Thoracic aorta (tissue), 2 donors: ENCODE results near the gene PARN. TPM values are rescaled to one million over a fixed set of nuclear protein-coding genes. Genes with fewer than 3 reads are reported as not detected.
"Not testable (repeated sequence)": the region's sequence is repeated elsewhere in the genome, so short reads cannot be mapped to it uniquely, and the experiment has no call there.

Source experiments
- ATAC-seq: fragments of 150-250 bp; one replicate; pipeline ENCODE4 v1.8.0; 2017; ENCODE audit warnings: low read depth; ENCODE audit not compliant: insufficient number of reproducible peaks, low FRiP score
- DNase-seq: peaks from one replicate; pipeline ENCODE4 v3.0.0-alpha.2; 2020; ENCODE audit warnings: low spot score
- H3K27ac ChIP-seq, 2 donors: fragments of 200-600 bp; sonication (generic); 1 replicate in 1 of 2; 2 replicates in 1 of 2; pipeline ENCODE4 v1.5.1; 2016; ENCODE audit warnings: mild to moderate bottlenecking in 2 of 2, moderate library complexity in 2 of 2
- H3K27me3 ChIP-seq: fragments of 200-600 bp; sonication (generic); replicated peaks from 2 replicates; pipeline ENCODE4 v1.6.0; 2016; ENCODE audit warnings: mild to moderate bottlenecking; ENCODE audit not compliant: insufficient read depth
- H3K36me3 ChIP-seq: fragments of 200-600 bp; sonication (generic); one replicate; pipeline ENCODE4 v1.5.1; 2016
- H3K4me1 ChIP-seq, 2 donors: fragments of 200-600 bp; sonication (generic); 1 replicate in 1 of 2; 2 replicates in 1 of 2; pipeline versions ENCODE4 v1.5.1 to v1.6.0; 2016; ENCODE audit warnings: low read depth in 2 of 2, mild to moderate bottlenecking in 1 of 2; ENCODE audit not compliant: control insufficient read depth in 1 of 2
- H3K4me3 ChIP-seq: fragments of 200-600 bp; sonication (generic); 2 replicates; pipeline ENCODE4 v1.5.1; 2016; ENCODE audit warnings: mild to moderate bottlenecking
- H3K9me3 ChIP-seq: fragments of 200-600 bp; sonication (generic); 2 replicates; pipeline ENCODE4 v1.5.1; 2016
- total RNA-seq, 2 donors: library from RNA; depleted of rRNA; stranded (reverse); fragments of >200 nt; gene quantifications; one replicate each; pipeline versions ENCODE4 v1.1.0 to v1.2.3, GENCODE V29; 2016
- TF ChIP-seq, protein P1 (sequence below): fragments of 200-600 bp; sonication (generic); IDR thresholded peaks from one replicate; pipeline ENCODE4 v1.5.1; 2019; ENCODE audit warnings: antibody characterized with exemption

The PARN gene
- total RNA-seq, 2 donors from 2014 or later: 51.0 to 66.7 TPM

DNA sequence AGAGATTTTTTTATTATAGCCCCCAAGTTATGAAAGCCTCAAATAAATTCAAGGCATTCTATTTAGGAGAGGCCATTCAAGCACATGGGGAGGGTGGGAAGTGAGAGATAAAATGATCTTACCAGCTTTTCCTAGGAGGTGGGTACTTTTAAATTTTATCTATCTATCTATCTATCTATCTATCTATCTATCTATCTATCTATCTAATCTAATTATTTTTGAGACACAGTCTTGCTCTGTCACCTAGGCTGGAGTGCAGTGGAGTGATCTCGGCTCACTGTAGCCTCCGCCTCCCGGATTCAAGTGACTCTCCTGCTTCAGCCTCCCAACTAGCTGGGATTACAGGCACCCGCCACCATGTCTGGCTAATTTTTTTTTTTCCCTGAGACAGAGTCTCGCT lies 182.3 kb downstream of the PARN start:
- no peak for ATAC-seq
- H3K36me3 ChIP-seq: peaks cover 2% of the 10 kb centered on the region
- no peaks in the 10 kb centered on the region for H3K27me3 ChIP-seq
- DNase-seq: no peak
- TF ChIP-seq, protein P1, sequence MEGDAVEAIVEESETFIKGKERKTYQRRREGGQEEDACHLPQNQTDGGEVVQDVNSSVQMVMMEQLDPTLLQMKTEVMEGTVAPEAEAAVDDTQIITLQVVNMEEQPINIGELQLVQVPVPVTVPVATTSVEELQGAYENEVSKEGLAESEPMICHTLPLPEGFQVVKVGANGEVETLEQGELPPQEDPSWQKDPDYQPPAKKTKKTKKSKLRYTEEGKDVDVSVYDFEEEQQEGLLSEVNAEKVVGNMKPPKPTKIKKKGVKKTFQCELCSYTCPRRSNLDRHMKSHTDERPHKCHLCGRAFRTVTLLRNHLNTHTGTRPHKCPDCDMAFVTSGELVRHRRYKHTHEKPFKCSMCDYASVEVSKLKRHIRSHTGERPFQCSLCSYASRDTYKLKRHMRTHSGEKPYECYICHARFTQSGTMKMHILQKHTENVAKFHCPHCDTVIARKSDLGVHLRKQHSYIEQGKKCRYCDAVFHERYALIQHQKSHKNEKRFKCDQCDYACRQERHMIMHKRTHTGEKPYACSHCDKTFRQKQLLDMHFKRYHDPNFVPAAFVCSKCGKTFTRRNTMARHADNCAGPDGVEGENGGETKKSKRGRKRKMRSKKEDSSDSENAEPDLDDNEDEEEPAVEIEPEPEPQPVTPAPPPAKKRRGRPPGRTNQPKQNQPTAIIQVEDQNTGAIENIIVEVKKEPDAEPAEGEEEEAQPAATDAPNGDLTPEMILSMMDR: no peak
- H3K27ac ChIP-seq: no peak overlapping the region
- no peaks in the 10 kb centered on the region for H3K9me3 ChIP-seq
- H3K4me3 ChIP-seq: no peak overlapping the region
- H3K4me1 ChIP-seq: no peaks in the 10 kb centered on the region

DNA sequence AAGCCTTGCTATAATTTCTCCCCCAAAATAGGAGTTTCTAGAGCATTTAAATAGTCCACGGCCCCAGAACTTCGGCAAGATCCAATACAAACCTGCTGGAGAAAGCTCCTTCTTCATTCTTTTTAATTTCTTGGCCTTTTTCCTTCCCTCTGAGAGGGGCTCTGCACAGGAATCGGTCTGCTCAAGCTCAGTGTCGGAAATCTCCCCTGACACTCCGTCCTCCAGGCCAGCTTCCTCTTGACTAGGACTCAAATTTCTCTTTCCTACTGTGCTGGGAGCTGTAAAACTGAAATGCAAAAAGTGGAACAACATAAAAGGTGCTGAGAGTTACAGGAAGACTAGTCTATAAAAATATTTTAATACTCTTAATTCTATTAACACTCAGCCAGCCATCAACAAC lies 183.3 kb downstream of the PARN start:
- H3K4me1 ChIP-seq: no peaks in the 10 kb centered on the region
- H3K4me3 ChIP-seq: no peak overlapping the region
- TF ChIP-seq, protein P1: no peak
- H3K27me3 ChIP-seq: no peaks in the 10 kb centered on the region
- peaks cover 2% of the 10 kb centered on the region for H3K36me3 ChIP-seq
- no peak for DNase-seq
- no peak overlapping the region for H3K27ac ChIP-seq
- H3K9me3 ChIP-seq: no peaks in the 10 kb centered on the region
- ATAC-seq: no peak

DNA sequence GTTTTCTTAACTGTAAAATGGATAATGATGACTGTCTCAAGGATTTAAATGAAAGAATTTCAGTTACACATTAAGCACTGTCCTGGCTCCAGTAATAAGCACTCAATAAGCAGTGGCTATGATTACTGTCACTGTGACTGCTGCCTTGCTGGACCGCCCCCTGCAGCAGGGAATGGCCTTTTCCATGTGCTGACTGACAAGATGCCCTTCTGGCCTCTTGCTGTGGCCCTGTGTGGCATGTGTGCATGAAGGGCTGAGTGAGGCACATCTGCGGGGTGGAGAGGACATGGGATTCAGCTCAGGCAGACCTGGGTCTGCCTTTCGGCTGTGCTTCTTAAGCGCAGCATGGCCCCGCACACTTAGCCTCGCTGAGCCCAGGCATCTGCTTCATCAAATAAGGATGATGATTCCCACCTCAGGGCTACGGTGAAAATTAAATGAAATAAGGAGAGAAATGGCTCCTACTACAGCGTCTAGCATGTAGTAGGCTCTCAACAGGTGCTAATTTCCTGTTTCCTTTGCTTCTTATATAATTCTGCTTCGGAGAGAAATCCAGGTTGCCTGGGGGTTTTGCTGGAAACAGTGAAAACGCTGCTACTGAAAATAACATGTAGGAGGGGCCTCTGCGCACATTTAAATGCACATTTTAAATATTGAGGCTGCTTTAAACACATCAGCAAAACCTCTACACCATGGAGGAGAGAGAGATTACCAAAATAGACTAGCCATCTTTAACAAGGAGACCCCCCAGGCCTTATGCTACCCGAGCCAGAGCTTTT lies 183.9 kb downstream of the PARN start:
- no peak overlapping the region for H3K4me3 ChIP-seq
- no peaks in the 10 kb centered on the region for H3K27me3 ChIP-seq
- no peak overlapping the region for H3K27ac ChIP-seq
- TF ChIP-seq, protein P1: no peak
- ATAC-seq (no peak), DNase-seq (no peak)
- no peaks in the 10 kb centered on the region for H3K9me3 ChIP-seq
- H3K36me3 ChIP-seq: peaks cover 2% of the 10 kb centered on the region
- H3K4me1 ChIP-seq: no peaks in the 10 kb centered on the region

DNA sequence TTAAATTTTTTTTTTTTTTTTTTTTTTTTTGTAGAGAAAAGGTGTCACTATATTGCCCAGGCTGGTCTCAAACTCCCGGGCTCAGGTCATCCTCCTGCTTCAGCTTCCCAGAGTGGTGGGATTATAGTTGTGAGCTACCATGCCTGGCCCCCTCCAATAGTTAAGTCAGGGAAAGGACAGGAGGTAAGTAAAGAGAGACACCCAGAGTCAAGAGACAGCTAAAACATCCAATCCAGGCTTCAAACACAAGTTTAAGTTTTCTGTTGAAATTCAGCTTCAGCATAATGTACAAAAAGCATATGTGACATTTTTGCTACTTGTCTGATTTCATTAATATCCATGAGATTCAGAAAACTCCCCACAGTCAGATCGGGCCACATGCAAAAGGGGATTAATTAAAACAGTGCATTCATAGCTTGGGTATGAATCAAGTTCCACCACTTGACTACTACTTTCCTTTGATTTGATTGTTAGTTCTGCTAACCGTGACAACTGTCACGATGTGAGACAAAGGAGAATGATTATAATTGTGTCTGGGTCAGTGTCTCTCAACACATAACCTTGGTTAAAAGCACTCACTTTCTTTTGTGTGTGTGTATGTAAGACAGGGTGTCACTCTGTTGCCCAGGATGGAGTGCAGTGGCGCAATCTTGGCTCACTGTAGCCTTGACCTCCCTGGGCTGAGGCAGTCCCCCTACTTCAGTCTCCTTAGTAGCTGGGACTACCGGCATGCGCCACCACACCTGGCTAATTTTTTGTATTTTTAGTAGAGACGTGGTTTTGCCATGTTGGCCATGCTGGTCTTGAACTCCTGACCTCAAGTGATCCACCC lies 184.9 kb downstream of the PARN start:
- Histone ChIP-seq H3K27me3 (no peaks in the 10 kb centered on the region), H3K4me1 (no peaks in the 10 kb centered on the region), H3K4me3 (no peak overlapping the region), H3K36me3 (peaks cover 2% of the 10 kb centered on the region), H3K9me3 (no peaks in the 10 kb centered on the region), H3K27ac (no peak overlapping the region)
- ATAC-seq (no peak), DNase-seq (no peak)
- TF ChIP-seq, protein P1: no peak

DNA sequence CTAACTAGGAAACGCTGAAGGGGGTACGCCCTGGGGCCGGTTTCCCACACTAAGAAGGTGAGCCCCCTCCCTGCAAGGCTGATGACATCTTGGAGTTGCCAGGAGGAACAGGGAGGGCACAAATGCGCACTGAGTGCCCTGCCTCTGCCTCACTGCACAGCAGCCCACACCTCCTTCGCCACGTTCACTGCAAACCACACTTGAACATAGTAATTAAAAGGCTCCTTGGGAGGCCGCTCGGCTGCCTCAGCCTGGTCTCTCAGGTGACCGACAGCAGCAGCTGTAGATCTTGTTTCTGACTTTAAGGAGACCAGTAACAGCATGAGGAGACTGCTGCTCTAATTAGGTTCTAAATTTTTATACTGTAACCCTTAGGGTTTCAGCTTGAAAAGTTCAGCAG lies 188.5 kb downstream of the PARN start:
- H3K27me3 ChIP-seq, DNase-seq, H3K4me3 ChIP-seq, ATAC-seq, H3K9me3 ChIP-seq, H3K4me1 ChIP-seq, H3K36me3 ChIP-seq, H3K27ac ChIP-seq: not testable (repeated sequence)
